ENCODE results near the gene SPEM2. TPM values are rescaled to one million over a fixed set of nuclear protein-coding genes. Genes with fewer than 3 reads are reported as not detected.

Gene SPEM2
- total RNA-seq, 4 donors from 2014 or later = not detected

DNA sequence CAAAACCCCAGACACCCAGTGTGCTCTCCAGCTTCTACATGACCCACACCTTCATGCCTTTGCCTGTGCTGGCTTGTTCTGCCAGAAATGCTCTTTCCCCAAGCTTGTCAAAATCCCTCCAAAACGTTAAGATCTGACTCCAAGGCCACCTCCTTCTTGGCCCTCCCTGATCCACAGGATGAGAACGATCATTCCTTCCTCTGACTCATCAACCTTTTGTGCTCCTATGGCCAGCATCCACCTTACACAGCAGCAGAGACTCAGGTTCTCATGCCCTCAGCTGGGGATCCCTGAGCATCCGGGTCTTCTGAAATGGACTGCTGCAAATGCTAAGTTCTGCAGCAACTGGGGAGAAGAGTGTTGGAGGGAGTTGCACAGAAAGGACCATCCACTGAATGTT is 51.1 kb downstream of the SPEM2 start:
- TF ChIP-seq, protein P1, sequence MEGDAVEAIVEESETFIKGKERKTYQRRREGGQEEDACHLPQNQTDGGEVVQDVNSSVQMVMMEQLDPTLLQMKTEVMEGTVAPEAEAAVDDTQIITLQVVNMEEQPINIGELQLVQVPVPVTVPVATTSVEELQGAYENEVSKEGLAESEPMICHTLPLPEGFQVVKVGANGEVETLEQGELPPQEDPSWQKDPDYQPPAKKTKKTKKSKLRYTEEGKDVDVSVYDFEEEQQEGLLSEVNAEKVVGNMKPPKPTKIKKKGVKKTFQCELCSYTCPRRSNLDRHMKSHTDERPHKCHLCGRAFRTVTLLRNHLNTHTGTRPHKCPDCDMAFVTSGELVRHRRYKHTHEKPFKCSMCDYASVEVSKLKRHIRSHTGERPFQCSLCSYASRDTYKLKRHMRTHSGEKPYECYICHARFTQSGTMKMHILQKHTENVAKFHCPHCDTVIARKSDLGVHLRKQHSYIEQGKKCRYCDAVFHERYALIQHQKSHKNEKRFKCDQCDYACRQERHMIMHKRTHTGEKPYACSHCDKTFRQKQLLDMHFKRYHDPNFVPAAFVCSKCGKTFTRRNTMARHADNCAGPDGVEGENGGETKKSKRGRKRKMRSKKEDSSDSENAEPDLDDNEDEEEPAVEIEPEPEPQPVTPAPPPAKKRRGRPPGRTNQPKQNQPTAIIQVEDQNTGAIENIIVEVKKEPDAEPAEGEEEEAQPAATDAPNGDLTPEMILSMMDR (IDR thresholded peaks at IDR 0.05) = no peak
- no peak for TF ChIP-seq POLR2A (IDR thresholded peaks at IDR 0.05)
- intact Hi-C loops (cut with DNase I) = loop anchor here (5.0 kb wide), 1 partner anchor 34 kb away; no protein-coding TSS in a partner anchor
- Histone ChIP-seq H3K9me3 (no peaks in the 10 kb centered on the region), H3K4me3 (peak overlapping the region in 3 of 4 donors; percentile 13 to 100 (median 92)), H3K36me3 (no peaks in the 10 kb centered on the region), H3K4me1 (peaks cover 49 to 93% (median 50%) of the 10 kb centered on the region in 3 donors), H3K27ac (peak overlapping the region; percentile 98 to 100 (median 99)), H3K27me3 (no peaks in the 10 kb centered on the region)
- 0 to 14% methylated on average over 2 to 3 of the region's 3 CpGs for WGBS, 2 donors
- DNase-seq = no peak

DNA sequence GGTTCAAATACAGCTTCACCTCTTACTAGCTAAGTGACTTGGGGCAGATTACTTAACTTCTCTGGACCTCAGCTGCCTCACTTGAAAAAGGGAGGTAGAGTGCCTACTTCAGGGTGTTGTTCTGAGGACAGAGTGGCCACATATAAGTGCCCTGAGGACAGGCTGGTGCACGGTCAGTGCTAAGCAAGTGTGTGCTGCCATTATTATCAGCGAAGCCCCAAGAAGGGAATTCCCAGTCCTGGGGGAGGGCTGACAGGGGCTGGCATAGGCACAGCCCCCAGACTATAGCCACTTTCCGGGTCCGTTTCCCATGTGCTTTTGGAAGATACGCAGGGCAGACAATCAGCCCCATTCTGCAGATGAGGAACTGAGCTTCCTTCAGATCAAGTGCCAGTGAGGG is 51.5 kb downstream of the SPEM2 start:
- 20 to 85% methylated on average over 1 to 5 of the region's 5 CpGs for WGBS, 2 donors
- no peak for TF ChIP-seq POLR2A (IDR thresholded peaks at IDR 0.05)
- TF ChIP-seq, protein P1 (IDR thresholded peaks at IDR 0.05) = no peak
- no peak for DNase-seq
- intact Hi-C loops (cut with DNase I) = loop anchor here (5.0 kb wide), 1 partner anchor 35 kb away; no protein-coding TSS in a partner anchor
- Histone ChIP-seq H3K4me3 (peak overlapping the region in 3 of 4 donors; percentile 79 to 100 (median 92)), H3K9me3 (no peaks in the 10 kb centered on the region), H3K27ac (peak overlapping the region; percentile 98 to 100 (median 99)), H3K4me1 (peaks cover 44 to 93% (median 48%) of the 10 kb centered on the region in 3 donors), H3K27me3 (no peaks in the 10 kb centered on the region), H3K36me3 (no peaks in the 10 kb centered on the region)

Other genes starting within 250 kb of the SPEM2 start
- gene ASGR1, start 246.2 kb upstream of the SPEM2 start, total RNA-seq = 1 to 10 TPM in 1 of 4 donors, under 1 TPM in 2, not detected in 1; 0.42 to 1.1 (median 0.97) TPM
- gene DLG4, start 205.8 kb upstream of the SPEM2 start, total RNA-seq = 10 to 100 TPM in 1 of 4 donors, 1 to 10 TPM in 3; 2.6 to 13.9 (median 6.0) TPM
- gene ACADVL, start 205.7 kb upstream of the SPEM2 start, total RNA-seq = 100 to 1,000 TPM; 453 to 742 (median 464) TPM
- 10 to 100 TPM; 21.4 to 58.0 (median 37.3) TPM for gene DVL2, start 191.1 kb upstream of the SPEM2 start, total RNA-seq
- 10 to 100 TPM; 24.7 to 30.6 (median 27.0) TPM for gene PHF23, start 186.2 kb upstream of the SPEM2 start, total RNA-seq
- gene GABARAP, start 183.2 kb upstream of the SPEM2 start, total RNA-seq = 100 to 1,000 TPM; 172 to 384 (median 197) TPM
- gene CTDNEP1, start 173.9 kb upstream of the SPEM2 start, total RNA-seq = 10 to 100 TPM; 42.0 to 52.1 (median 47.8) TPM
- 10 to 100 TPM; 14.9 to 21.8 (median 16.6) TPM for gene ELP5, start 173.4 kb upstream of the SPEM2 start, total RNA-seq
- gene CLDN7, start 163.1 kb upstream of the SPEM2 start, total RNA-seq = 100 to 1,000 TPM; 172 to 411 (median 208) TPM
- 10 to 100 TPM in 1 of 4 donors, 1 to 10 TPM in 2, under 1 TPM in 1; 0.83 to 21.7 (median 2.5) TPM for gene SLC2A4, start 143.9 kb upstream of the SPEM2 start, total RNA-seq
- 1 to 10 TPM in 3 of 4 donors, under 1 TPM in 1; 0.44 to 3.8 (median 2.3) TPM for gene YBX2, start 131.0 kb upstream of the SPEM2 start, total RNA-seq
- gene EIF5A, start 118.0 kb upstream of the SPEM2 start, total RNA-seq = 100 to 1,000 TPM; 324 to 543 (median 394) TPM
- gene GPS2, start 110.3 kb upstream of the SPEM2 start, total RNA-seq = 10 to 100 TPM; 40.9 to 80.7 (median 70.5) TPM
- 10 to 100 TPM in 3 of 4 donors, 1 to 10 TPM in 1; 9.7 to 18.7 (median 14.4) TPM for gene NEURL4, start 96.3 kb upstream of the SPEM2 start, total RNA-seq
- gene ACAP1, start 89.1 kb upstream of the SPEM2 start, total RNA-seq = 1 to 10 TPM; 3.2 to 5.5 (median 3.8) TPM
- 10 to 100 TPM; 12.6 to 26.6 (median 22.1) TPM for gene KCTD11, start 73.5 kb upstream of the SPEM2 start, total RNA-seq
- not detected for gene TMEM95, start 70.5 kb upstream of the SPEM2 start, total RNA-seq
- gene TNK1, start 44.5 kb upstream of the SPEM2 start, total RNA-seq = 10 to 100 TPM in 2 of 4 donors, 1 to 10 TPM in 2; 6.2 to 15.2 (median 9.9) TPM
- gene PLSCR3, start 31.1 kb upstream of the SPEM2 start, total RNA-seq = 10 to 100 TPM; 18.6 to 33.5 (median 24.7) TPM
- gene TMEM256, start 21.5 kb upstream of the SPEM2 start, total RNA-seq = 10 to 100 TPM; 27.9 to 88.0 (median 66.7) TPM
- 1 to 10 TPM; 1.4 to 5.3 (median 2.0) TPM for gene NLGN2, start 17.8 kb upstream of the SPEM2 start, total RNA-seq
- gene SPEM1, start 5.3 kb upstream of the SPEM2 start, total RNA-seq = not detected
- gene SPEM3, start 3.2 kb downstream of the SPEM2 start, total RNA-seq = not detected
- 10 to 100 TPM; 12.2 to 20.8 (median 16.9) TPM for gene TMEM102, start 9.8 kb downstream of the SPEM2 start, total RNA-seq
- gene FGF11, start 13.9 kb downstream of the SPEM2 start, total RNA-seq = 10 to 100 TPM in 1 of 4 donors, 1 to 10 TPM in 3; 2.7 to 18.1 (median 6.1) TPM
- 1 to 10 TPM; 2.4 to 7.2 (median 4.6) TPM for gene CHRNB1, start 19.4 kb downstream of the SPEM2 start, total RNA-seq
- 10 to 100 TPM; 13.4 to 35.1 (median 28.5) TPM for gene ZBTB4, start 54.0 kb downstream of the SPEM2 start, total RNA-seq
- not detected for gene SLC35G6, start 55.8 kb downstream of the SPEM2 start, total RNA-seq
- gene POLR2A, start 58.8 kb downstream of the SPEM2 start, total RNA-seq = 10 to 100 TPM; 59.3 to 94.9 (median 78.2) TPM
- 10 to 100 TPM in 1 of 4 donors, 1 to 10 TPM in 3; 3.5 to 41.6 (median 6.5) TPM for gene TNFSF12, start 123.4 kb downstream of the SPEM2 start, total RNA-seq
- gene TNFSF13, start 133.1 kb downstream of the SPEM2 start, total RNA-seq = 10 to 100 TPM in 2 of 4 donors, 1 to 10 TPM in 2; 3.8 to 21.7 (median 10.9) TPM
- 10 to 100 TPM; 32.1 to 65.4 (median 48.3) TPM for gene SENP3, start 136.3 kb downstream of the SPEM2 start, total RNA-seq
- gene CD68, start 154.0 kb downstream of the SPEM2 start, total RNA-seq = 10 to 100 TPM; 32.1 to 52.9 (median 45.2) TPM
- 100 to 1,000 TPM in 2 of 4 donors, 10 to 100 TPM in 2; 69.3 to 123 (median 100) TPM for gene MPDU1, start 158.2 kb downstream of the SPEM2 start, total RNA-seq
- gene SOX15, start 164.5 kb downstream of the SPEM2 start, total RNA-seq = 100 to 1,000 TPM in 2 of 4 donors, 10 to 100 TPM in 2; 89.1 to 127 (median 103) TPM
- gene FXR2, start 189.3 kb downstream of the SPEM2 start, total RNA-seq = 10 to 100 TPM; 17.2 to 24.0 (median 20.6) TPM
- 10 to 100 TPM; 20.5 to 55.9 (median 31.3) TPM for gene SAT2, start 202.2 kb downstream of the SPEM2 start, total RNA-seq
- gene SHBG, start 204.5 kb downstream of the SPEM2 start, total RNA-seq = not detected
- gene ATP1B2, start 225.3 kb downstream of the SPEM2 start, total RNA-seq = 1 to 10 TPM in 1 of 4 donors, under 1 TPM in 2, not detected in 1; 0.09 to 1.5 (median 0.21) TPM